Measurements from ENCODE around the gene TMEM53.

GRCh38 chr1:44701141-44701573, 26.9 kb upstream of the TMEM53 start:
- no peak for TF ChIP-seq POLR2AphosphoS5 (IDR thresholded peaks at IDR 0.05; ENCODE audit: low read depth, low read length)
- TF ChIP-seq CTCF (IDR thresholded peaks at IDR 0.05) = no peak
- no peak for TF ChIP-seq REST (IDR thresholded peaks at IDR 0.05; ENCODE audit: insufficient read depth in 1 of 2, low read depth in 2 of 2, low read length in 1 of 2)
